ENCODE data around the gene GTF3C4. TPM values are rescaled to one million over a fixed set of nuclear protein-coding genes. Genes with fewer than 3 reads are reported as not detected.

Gene GTF3C4
- total and polyA plus RNA-seq, 7 donors, result 3.8 to 12.8 (median 9.6) TPM

- H3K36me3 ChIP-seq (ENCODE audit: insufficient read depth in 1 of 2, low read depth in 1 of 2), result no peaks in the 10 kb centered on the region
- no peaks in the 10 kb centered on the region for H3K4me1 ChIP-seq
- no peak for DNase-seq
- no peak overlapping the region for H3K4me3 ChIP-seq
- WGBS, 3 donors, result 84 to 91% (median 87%) methylated on average over 5 of the region's 5 CpGs
- no peak for ATAC-seq
- intact Hi-C loops (cut with DNase I), result no loop called here
- H3K27me3 ChIP-seq (ENCODE audit: insufficient read depth in 3 of 3, low read length in 2 of 3), result peaks cover 0 to 57% (median 8%) of the 10 kb centered on the region in 3 donors
- H3K27ac ChIP-seq, result no peak overlapping the region
- TF ChIP-seq CTCF (IDR thresholded peaks at IDR 0.05), result no peak
- no peaks in the 10 kb centered on the region for H3K9me3 ChIP-seq
Measured at GRCh38 chr9:132728071-132728470, 57.8 kb downstream of the GTF3C4 start.

- H3K27ac ChIP-seq, result no peak overlapping the region
- H3K4me1 ChIP-seq, result no peaks in the 10 kb centered on the region
- H3K36me3 ChIP-seq (ENCODE audit: insufficient read depth in 1 of 2, low read depth in 1 of 2), result no peaks in the 10 kb centered on the region
- WGBS, 3 donors, result 42 to 51% (median 47%) methylated on average over 2 of the region's 2 CpGs
- no peak for DNase-seq
- ATAC-seq, result no peak
- peaks cover 0 to 57% (median 8%) of the 10 kb centered on the region in 3 donors for H3K27me3 ChIP-seq (ENCODE audit: insufficient read depth in 3 of 3, low read length in 2 of 3)
- H3K4me3 ChIP-seq, result no peak overlapping the region
- intact Hi-C loops (cut with DNase I), result no loop called here
- no peak for TF ChIP-seq CTCF (IDR thresholded peaks at IDR 0.05)
- no peaks in the 10 kb centered on the region for H3K9me3 ChIP-seq
Measured at GRCh38 chr9:132728497-132728896, 58.2 kb downstream of the GTF3C4 start.

- H3K4me1 ChIP-seq, result no peaks in the 10 kb centered on the region
- DNase-seq, result no peak
- H3K9me3 ChIP-seq, result no peaks in the 10 kb centered on the region
- 38 to 44% (median 39%) methylated on average over 5 of the region's 5 CpGs for WGBS, 3 donors
- H3K27ac ChIP-seq, result no peak overlapping the region
- intact Hi-C loops (cut with DNase I), result no loop called here
- H3K4me3 ChIP-seq, result no peak overlapping the region
- H3K36me3 ChIP-seq (ENCODE audit: insufficient read depth in 1 of 2, low read depth in 1 of 2), result no peaks in the 10 kb centered on the region
- no peak for ATAC-seq
- TF ChIP-seq CTCF (IDR thresholded peaks at IDR 0.05), result no peak
- peaks cover 0 to 58% (median 8%) of the 10 kb centered on the region in 3 donors for H3K27me3 ChIP-seq (ENCODE audit: insufficient read depth in 3 of 3, low read length in 2 of 3)
Measured at GRCh38 chr9:132729235-132729890, 59.1 kb downstream of the GTF3C4 start.

GRCh38 chr9:132730054-132731033 lies 60.1 kb downstream of the GTF3C4 start:
- DNase-seq (peak in 1 of 2 donors; percentile 59), ATAC-seq (peak in 1 of 4 donors; percentile 60)
- H3K4me1 ChIP-seq, result no peaks in the 10 kb centered on the region
- H3K27me3 ChIP-seq (ENCODE audit: insufficient read depth in 3 of 3, low read length in 2 of 3), result peaks cover 0 to 58% (median 8%) of the 10 kb centered on the region in 3 donors
- H3K4me3 ChIP-seq, result no peak overlapping the region
- H3K9me3 ChIP-seq, result no peaks in the 10 kb centered on the region
- intact Hi-C loops (cut with DNase I), result no loop called here
- no peaks in the 10 kb centered on the region for H3K36me3 ChIP-seq (ENCODE audit: insufficient read depth in 1 of 2, low read depth in 1 of 2)
- H3K27ac ChIP-seq, result no peak overlapping the region
- 53 to 59% (median 56%) methylated on average over 16 of the region's 16 CpGs for WGBS, 3 donors
- no peak for TF ChIP-seq CTCF (IDR thresholded peaks at IDR 0.05)

Data from psoas muscle (tissue), 8 donors.